ENCODE measurements around the gene ASIP.
A peak's percentile ranks its signal among the peaks of the same experiment; 100 is the strongest.
"Not testable (repeated sequence)": the region's sequence is repeated elsewhere in the genome, so short reads cannot be mapped to it uniquely, and the experiment has no call there.

The ASIP gene

DNA sequence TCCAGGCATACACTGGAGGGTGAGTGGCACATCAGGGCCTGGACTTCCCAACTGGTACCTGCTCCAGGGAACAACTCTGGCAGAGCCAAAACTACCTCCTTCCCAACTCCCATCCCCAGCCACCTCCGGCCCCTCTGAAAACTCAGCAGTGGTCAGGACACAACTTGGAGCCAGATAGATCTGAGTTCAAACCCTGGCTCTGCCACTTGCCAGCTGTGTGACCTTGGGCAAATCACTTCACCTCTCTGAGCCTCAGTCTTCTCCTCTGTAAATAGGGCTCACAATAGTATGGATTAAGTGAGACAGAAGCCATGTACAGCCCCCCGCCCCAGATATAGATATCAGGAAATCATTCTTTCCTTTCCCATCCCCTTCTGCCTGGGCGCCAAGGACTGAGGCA is 51.3 kb downstream of the ASIP start:
- Mint-ChIP-seq H3K9me3 (no peaks in the 10 kb centered on the region), H3K4me3 (no peak overlapping the region), H3K36me3 (peaks cover 79% of the 10 kb centered on the region), H3K27me3 (no peaks in the 10 kb centered on the region), H3K27ac (no peak overlapping the region), H3K4me1 (peaks cover 5% of the 10 kb centered on the region)
- ATAC-seq = no peak

GRCh38 chr20:34293119-34293518 is 51.9 kb downstream of the ASIP start:
- no peak overlapping the region for H3K4me3 Mint-ChIP-seq
- peaks cover 5% of the 10 kb centered on the region for H3K4me1 Mint-ChIP-seq
- no peak for ATAC-seq
- H3K27me3 Mint-ChIP-seq = no peaks in the 10 kb centered on the region
- H3K36me3 Mint-ChIP-seq = peaks cover 72% of the 10 kb centered on the region
- H3K9me3 Mint-ChIP-seq = no peaks in the 10 kb centered on the region
- H3K27ac Mint-ChIP-seq = no peak overlapping the region

- Mint-ChIP-seq H3K9me3 (no peaks in the 10 kb centered on the region), H3K27ac (no peak overlapping the region), H3K36me3 (peaks cover 68% of the 10 kb centered on the region), H3K27me3 (no peaks in the 10 kb centered on the region), H3K4me1 (peaks cover 5% of the 10 kb centered on the region), H3K4me3 (no peak overlapping the region)
- no peak for ATAC-seq
These were observed 52.4 kb downstream of the ASIP start for GRCh38 chr20:34293589-34293988.

- Mint-ChIP-seq H3K27ac (no peak overlapping the region), H3K4me1 (peaks cover 5% of the 10 kb centered on the region), H3K36me3 (peaks cover 62% of the 10 kb centered on the region), H3K4me3 (no peak overlapping the region), H3K9me3 (no peaks in the 10 kb centered on the region), H3K27me3 (no peaks in the 10 kb centered on the region)
- ATAC-seq = no peak
These were observed 53.3 kb downstream of the ASIP start for GRCh38 chr20:34294563-34294962.

DNA sequence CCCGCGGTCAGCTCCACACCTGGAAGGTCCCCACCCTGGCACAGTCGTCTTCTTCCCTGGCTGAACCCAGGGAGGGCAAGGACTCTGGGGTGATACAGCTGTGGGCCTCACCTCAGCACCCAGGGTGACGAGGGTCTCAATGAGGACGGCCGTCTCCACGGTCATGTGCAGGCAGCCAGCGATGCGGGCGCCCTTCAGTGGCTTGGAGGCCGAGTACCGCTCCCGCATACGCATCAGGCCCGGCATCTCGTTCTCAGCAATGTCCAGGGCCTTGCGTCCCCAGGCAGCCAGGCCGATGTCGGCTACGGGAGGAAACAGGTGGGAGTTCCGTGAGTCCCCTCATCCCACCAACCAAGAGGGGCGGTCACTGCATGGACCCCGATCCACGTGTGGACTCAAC is 54.1 kb downstream of the ASIP start:
- no peak for ATAC-seq
- Mint-ChIP-seq H3K9me3 (no peaks in the 10 kb centered on the region), H3K27ac (no peak overlapping the region), H3K36me3 (peaks cover 55% of the 10 kb centered on the region), H3K27me3 (no peaks in the 10 kb centered on the region), H3K4me1 (peaks cover 5% of the 10 kb centered on the region), H3K4me3 (no peak overlapping the region)

- Mint-ChIP-seq H3K27ac (no peak overlapping the region), H3K9me3 (no peaks in the 10 kb centered on the region), H3K27me3 (no peaks in the 10 kb centered on the region), H3K4me3 (no peak overlapping the region), H3K4me1 (peaks cover 8% of the 10 kb centered on the region), H3K36me3 (peaks cover 43% of the 10 kb centered on the region)
- no peak for ATAC-seq
These were observed 55.2 kb downstream of the ASIP start for GRCh38 chr20:34296468-34296867.

DNA sequence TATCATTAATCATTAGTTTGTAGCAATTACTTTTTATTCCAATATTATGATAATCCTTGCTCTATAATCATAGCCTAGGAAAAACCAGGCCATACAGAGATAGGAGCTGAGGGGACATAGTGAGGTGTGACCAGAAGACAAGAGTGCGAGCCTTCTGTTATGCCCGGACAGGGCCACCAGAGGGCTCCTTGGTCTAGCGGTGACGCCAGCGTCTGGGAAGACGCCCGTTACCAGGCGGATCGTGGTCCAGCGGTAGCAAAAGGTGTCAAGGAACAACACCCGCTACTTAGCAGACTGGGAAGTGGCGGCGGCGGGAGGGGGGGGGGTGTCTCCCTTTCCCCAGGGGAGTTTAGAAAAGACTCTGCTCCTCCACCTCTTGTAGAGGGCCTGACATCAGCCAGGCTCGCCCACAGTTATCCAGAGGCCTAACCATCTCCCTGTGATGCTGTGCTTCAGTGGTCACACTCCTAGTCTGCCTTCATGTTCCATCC is 57.1 kb downstream of the ASIP start:
- H3K9me3 Mint-ChIP-seq, H3K27me3 Mint-ChIP-seq, H3K27ac Mint-ChIP-seq, ATAC-seq, H3K4me3 Mint-ChIP-seq: not testable (repeated sequence)
- Mint-ChIP-seq H3K4me1 (peaks cover 20% of the 10 kb centered on the region), H3K36me3 (peaks cover 24% of the 10 kb centered on the region)

- Mint-ChIP-seq H3K27me3 (no peaks in the 10 kb centered on the region), H3K36me3 (peaks cover 10% of the 10 kb centered on the region), H3K4me3 (no peak overlapping the region), H3K9me3 (no peaks in the 10 kb centered on the region), H3K27ac (no peak overlapping the region), H3K4me1 (peaks cover 20% of the 10 kb centered on the region)
- no peak for ATAC-seq
These were observed 58.5 kb downstream of the ASIP start for GRCh38 chr20:34299556-34300255.

- Mint-ChIP-seq H3K27me3 (no peaks in the 10 kb centered on the region), H3K4me1 (peaks cover 20% of the 10 kb centered on the region), H3K36me3 (peaks cover 7% of the 10 kb centered on the region), H3K27ac (no peak overlapping the region), H3K4me3 (no peak overlapping the region), H3K9me3 (no peaks in the 10 kb centered on the region)
- no peak for ATAC-seq
These were observed 59.1 kb downstream of the ASIP start for GRCh38 chr20:34300256-34300806.

- Mint-ChIP-seq H3K27me3 (no peaks in the 10 kb centered on the region), H3K36me3 (peaks cover under 1% of the 10 kb centered on the region), H3K9me3 (no peaks in the 10 kb centered on the region), H3K4me1 (peaks cover 16% of the 10 kb centered on the region), H3K27ac (no peak overlapping the region), H3K4me3 (peak overlapping the region; percentile 74)
- no peak for ATAC-seq
These were observed 59.8 kb downstream of the ASIP start for GRCh38 chr20:34300809-34301586.

GRCh38 chr20:34301587-34302311 is 60.5 kb downstream of the ASIP start:
- H3K9me3 Mint-ChIP-seq = no peaks in the 10 kb centered on the region

DNA sequence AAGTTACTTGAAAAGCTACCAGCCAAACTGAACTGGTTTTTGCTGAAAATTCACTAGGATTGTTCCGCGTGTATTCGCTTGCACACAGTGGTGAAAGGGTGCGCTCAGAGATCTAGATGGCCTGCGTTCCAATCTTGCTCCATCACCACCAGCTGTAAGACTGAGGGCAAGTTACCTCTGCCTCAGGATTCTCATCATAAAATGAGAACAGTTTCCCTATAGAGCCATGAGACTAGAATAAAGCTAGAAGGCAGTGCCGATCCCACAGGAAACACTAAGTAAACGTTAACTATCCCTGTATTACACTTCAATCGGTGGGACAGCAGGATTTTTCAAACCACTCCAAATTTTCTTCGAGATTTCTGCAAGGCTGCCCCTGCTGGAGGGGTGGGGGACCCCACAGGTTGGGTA is 61.1 kb downstream of the ASIP start:
- H3K36me3 Mint-ChIP-seq = no peaks in the 10 kb centered on the region
- no peaks in the 10 kb centered on the region for H3K27me3 Mint-ChIP-seq
- peaks cover 15% of the 10 kb centered on the region for H3K4me1 Mint-ChIP-seq
- no peaks in the 10 kb centered on the region for H3K9me3 Mint-ChIP-seq
- no peak for ATAC-seq
- H3K4me3 Mint-ChIP-seq = peak overlapping the region; percentile 74
- peak overlapping the region; percentile 78 for H3K27ac Mint-ChIP-seq

More at GRCh38 chr20:34301587-34302311, 60.5 kb downstream of the ASIP start:
- Mint-ChIP-seq H3K27me3 (no peaks in the 10 kb centered on the region), H3K27ac (peak overlapping the region; percentile 78), H3K4me3 (peak overlapping the region; percentile 74), H3K36me3 (no peaks in the 10 kb centered on the region), H3K4me1 (peaks cover 15% of the 10 kb centered on the region)
- no peak for ATAC-seq

- no peaks in the 10 kb centered on the region for H3K27me3 Mint-ChIP-seq
These were observed 61.7 kb downstream of the ASIP start, which contains the start of gene AHCY for GRCh38 chr20:34302723-34303533. Gene AHCY, minus strand, starts transcription at chr20:34303355. Its CDS starts 85 bp downstream, at chr20:34303270.

More at GRCh38 chr20:34302723-34303533, 61.7 kb downstream of the ASIP start, which contains the start of gene AHCY:
- H3K4me3 Mint-ChIP-seq = peak within 1 kb of the TSS; percentile 74
- H3K27ac Mint-ChIP-seq = peak within 1 kb of the TSS; percentile 78
- peaks cover 15% of the 10 kb centered on the region for H3K4me1 Mint-ChIP-seq
- ATAC-seq = peak; percentile 98
- no peaks in the 10 kb centered on the region for H3K36me3 Mint-ChIP-seq
- H3K9me3 Mint-ChIP-seq = no peaks in the 10 kb centered on the region

Data from stimulated activated memory B cell treated with anti-CD40 and anti-IgM and Interleukin-4, amounts not matched to agents 10 μg/mL and 1 μg/mL and 100 μg/mL, for 72 hours (primary cell).